Measurements from ENCODE around the gene PDK1. TPM values are rescaled to one million over a fixed set of nuclear protein-coding genes. Genes with fewer than 3 reads are reported as not detected.

The PDK1 gene
- total RNA-seq, 2 donors from 2014 or later = 24.7 to 27.3 TPM

DNA sequence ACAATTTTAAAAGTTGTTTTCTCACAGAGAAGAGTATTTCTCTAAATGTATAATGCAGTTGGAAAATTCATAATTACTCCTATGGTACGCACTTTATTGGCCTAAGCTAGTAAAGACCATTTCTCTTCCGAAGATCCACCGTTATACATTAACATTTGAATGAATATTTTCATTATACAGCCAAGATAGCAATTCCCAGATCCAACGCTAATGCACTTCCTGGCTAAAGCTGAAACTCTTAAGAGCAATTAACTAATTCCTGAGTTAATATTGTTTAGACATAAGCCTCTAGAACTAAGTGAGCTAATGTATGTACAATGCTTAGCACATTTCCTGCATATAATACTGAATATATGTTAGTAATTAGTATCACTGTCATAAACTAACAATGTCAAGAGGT lies 56.2 kb downstream of the PDK1 start:
- Mint-ChIP-seq H3K4me1 (no peaks in the 10 kb centered on the region), H3K27me3 (ENCODE audit: insufficient read depth) (no peaks in the 10 kb centered on the region), H3K9me3 (no peaks in the 10 kb centered on the region), H3K4me3 (no peak overlapping the region), H3K36me3 (ENCODE audit: low read depth) (peaks cover 1% of the 10 kb centered on the region), H3K27ac (no peak overlapping the region)
- 100% methylated on average over 2 to 4 of the region's 4 CpGs for WGBS, 2 experiments (ENCODE audit: insufficient coverage in 1 of 2, insufficient read length in 1 of 2)
- Histone ChIP-seq H3K4me1 (ENCODE audit: control insufficient read depth, insufficient read depth, low read length) (no peaks in the 10 kb centered on the region), H3K9ac (ENCODE audit: extremely low read depth, low read length, poor library complexity, severe bottlenecking) (no peak overlapping the region), H3K27ac (ENCODE audit: low read depth, low read length) (no peak overlapping the region), H3K27me3 (ENCODE audit: control insufficient read depth, insufficient read depth, low read length, poor library complexity, severe bottlenecking) (no peaks in the 10 kb centered on the region), H3K9me3 (ENCODE audit: control insufficient read depth, low read length) (no peaks in the 10 kb centered on the region), H3K36me3 (ENCODE audit: control insufficient read depth, insufficient read depth, low read length) (peaks cover 4% of the 10 kb centered on the region), H3K4me3 (ENCODE audit: low read length) (no peak overlapping the region)
- TF ChIP-seq CTCF (conservative IDR thresholded peaks at IDR 0.05) = no peak
- no peak for DNase-seq

DNA sequence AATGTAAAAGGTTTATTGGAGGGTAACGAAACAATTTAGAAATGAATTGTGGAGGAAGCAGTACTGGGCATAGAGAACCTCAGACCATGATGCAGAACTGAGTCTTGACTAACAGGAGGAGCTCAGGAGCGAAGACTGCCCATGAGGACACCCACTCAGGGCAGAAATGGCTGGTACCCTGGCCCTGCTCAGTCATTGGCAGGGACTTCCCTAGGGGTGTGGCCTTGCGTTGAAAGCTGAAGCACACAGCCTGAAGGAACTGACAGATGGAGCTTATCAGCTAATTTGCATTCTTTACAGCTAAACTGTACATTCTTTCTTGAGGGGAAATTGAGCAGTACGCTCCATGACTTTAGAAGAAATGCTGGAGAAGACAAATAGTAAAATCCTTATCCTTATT lies 57.1 kb downstream of the PDK1 start:
- Histone ChIP-seq H3K27ac (ENCODE audit: low read depth, low read length) (no peak overlapping the region), H3K9ac (ENCODE audit: extremely low read depth, low read length, poor library complexity, severe bottlenecking) (no peak overlapping the region), H3K9me3 (ENCODE audit: control insufficient read depth, low read length) (no peaks in the 10 kb centered on the region), H3K4me3 (ENCODE audit: low read length) (no peak overlapping the region), H3K36me3 (ENCODE audit: control insufficient read depth, insufficient read depth, low read length) (peaks cover 4% of the 10 kb centered on the region), H3K27me3 (ENCODE audit: control insufficient read depth, insufficient read depth, low read length, poor library complexity, severe bottlenecking) (no peaks in the 10 kb centered on the region), H3K4me1 (ENCODE audit: control insufficient read depth, insufficient read depth, low read length) (no peaks in the 10 kb centered on the region)
- WGBS, 2 experiments (ENCODE audit: insufficient coverage in 1 of 2, insufficient read length in 1 of 2) = 89 to 90% methylated on average over 4 of the region's 4 CpGs
- no peaks in the 10 kb centered on the region for H3K4me1 Mint-ChIP-seq
- no peak overlapping the region for H3K4me3 Mint-ChIP-seq
- H3K36me3 Mint-ChIP-seq (ENCODE audit: low read depth) = peaks cover 1% of the 10 kb centered on the region
- H3K9me3 Mint-ChIP-seq = no peaks in the 10 kb centered on the region
- no peaks in the 10 kb centered on the region for H3K27me3 Mint-ChIP-seq (ENCODE audit: insufficient read depth)
- TF ChIP-seq CTCF (conservative IDR thresholded peaks at IDR 0.05) = no peak
- H3K27ac Mint-ChIP-seq = no peak overlapping the region
- peak; percentile 54 for DNase-seq

DNA sequence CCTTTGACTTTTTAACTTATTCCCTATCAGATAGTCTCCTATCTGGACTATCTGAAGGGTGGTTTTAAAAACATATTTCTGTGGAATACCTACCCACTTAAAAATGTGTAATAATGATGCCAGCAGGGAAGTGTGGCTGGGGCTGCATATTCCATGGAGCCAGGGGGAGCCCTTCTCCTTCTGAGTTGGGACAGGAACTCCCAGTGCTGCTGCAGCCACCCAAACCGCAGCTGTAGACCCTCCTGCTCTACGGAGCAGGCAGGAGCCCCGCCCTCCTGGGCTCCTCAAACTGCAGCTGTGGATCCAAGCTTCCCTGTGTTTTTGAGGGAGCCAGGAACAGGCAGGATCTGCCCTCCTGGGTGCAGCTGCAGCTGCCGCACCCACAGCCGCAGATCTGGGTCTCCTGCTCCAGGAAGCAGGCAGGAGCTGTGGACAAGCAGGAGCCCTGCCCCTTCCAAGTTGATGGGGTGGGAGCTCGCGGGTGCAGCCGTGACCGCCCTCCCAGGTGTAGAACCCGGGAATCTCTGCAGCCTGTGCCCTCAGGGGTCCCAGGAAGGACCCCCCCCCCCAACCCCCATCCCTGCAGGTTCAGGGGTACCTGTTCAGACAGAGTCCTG lies 57.8 kb downstream of the PDK1 start:
- DNase-seq = no peak
- no peaks in the 10 kb centered on the region for H3K9me3 ChIP-seq (ENCODE audit: control insufficient read depth, low read length)
- Mint-ChIP-seq H3K27ac (no peak overlapping the region), H3K4me1 (no peaks in the 10 kb centered on the region), H3K27me3 (ENCODE audit: insufficient read depth) (no peaks in the 10 kb centered on the region), H3K36me3 (ENCODE audit: low read depth) (peaks cover 1% of the 10 kb centered on the region), H3K9me3 (no peaks in the 10 kb centered on the region), H3K4me3 (no peak overlapping the region)
- peak; percentile 24 for TF ChIP-seq CTCF (conservative IDR thresholded peaks at IDR 0.05)
- H3K36me3 ChIP-seq (ENCODE audit: control insufficient read depth, insufficient read depth, low read length) = peaks cover 4% of the 10 kb centered on the region
- H3K27me3 ChIP-seq (ENCODE audit: control insufficient read depth, insufficient read depth, low read length, poor library complexity, severe bottlenecking) = no peaks in the 10 kb centered on the region
- no peak overlapping the region for H3K4me3 ChIP-seq (ENCODE audit: low read length)
- 94 to 100% methylated on average over 2 to 10 of the region's 10 CpGs for WGBS, 2 experiments (ENCODE audit: insufficient coverage in 1 of 2, insufficient read length in 1 of 2)
- H3K27ac ChIP-seq (ENCODE audit: low read depth, low read length) = no peak overlapping the region
- no peak overlapping the region for H3K9ac ChIP-seq (ENCODE audit: extremely low read depth, low read length, poor library complexity, severe bottlenecking)
- no peaks in the 10 kb centered on the region for H3K4me1 ChIP-seq (ENCODE audit: control insufficient read depth, insufficient read depth, low read length)

All from endodermal cell (in vitro differentiated cells).